SK-N-SH (cell line): ENCODE data around the gene FLYWCH1.

ENCODE experiments used
- CTCF ChIP-seq: fragments of 200-600 bp; sonication (generic); IDR thresholded peaks from 2 replicates; pipeline ENCODE4 v1.6.1; 2017; ENCODE audit warnings: antibody characterized with exemption, mild to moderate bottlenecking, moderate library complexity
- EP300 ChIP-seq, 2 experiments: IDR thresholded peaks; 2 replicates each; pipeline versions ENCODE4 v1.4.0 to v1.6.1; 2012; ENCODE audit warnings: borderline replicate concordance in 1 of 2, low read depth in 1 of 2, low read length in 1 of 2
- POLR2AphosphoS5 ChIP-seq: IDR thresholded peaks from 2 replicates; pipeline ENCODE4 v1.6.1; 2012; ENCODE audit warnings: low read depth, low read length
- RAD21 ChIP-seq: IDR thresholded peaks from 2 replicates; pipeline ENCODE4 v1.6.1; 2012; ENCODE audit warnings: mild to moderate bottlenecking, low read length
- RFX5 ChIP-seq: IDR thresholded peaks from 2 replicates; pipeline ENCODE4 v1.6.1; 2012; ENCODE audit warnings: mild to moderate bottlenecking, improper control_type of control experiment, low read length
- TF ChIP-seq, protein P1 (sequence below): fragments of 150-350 bp; IDR thresholded peaks from 2 replicates; pipeline ENCODE4 v1.6.1; 2017; ENCODE audit warnings: antibody characterized with exemption, low read length, low read depth, borderline replicate concordance
- TF ChIP-seq, protein P2 (sequence below): IDR thresholded peaks from 2 replicates; pipeline ENCODE4 v1.4.0; 2012; ENCODE audit warnings: low read depth

DNA sequence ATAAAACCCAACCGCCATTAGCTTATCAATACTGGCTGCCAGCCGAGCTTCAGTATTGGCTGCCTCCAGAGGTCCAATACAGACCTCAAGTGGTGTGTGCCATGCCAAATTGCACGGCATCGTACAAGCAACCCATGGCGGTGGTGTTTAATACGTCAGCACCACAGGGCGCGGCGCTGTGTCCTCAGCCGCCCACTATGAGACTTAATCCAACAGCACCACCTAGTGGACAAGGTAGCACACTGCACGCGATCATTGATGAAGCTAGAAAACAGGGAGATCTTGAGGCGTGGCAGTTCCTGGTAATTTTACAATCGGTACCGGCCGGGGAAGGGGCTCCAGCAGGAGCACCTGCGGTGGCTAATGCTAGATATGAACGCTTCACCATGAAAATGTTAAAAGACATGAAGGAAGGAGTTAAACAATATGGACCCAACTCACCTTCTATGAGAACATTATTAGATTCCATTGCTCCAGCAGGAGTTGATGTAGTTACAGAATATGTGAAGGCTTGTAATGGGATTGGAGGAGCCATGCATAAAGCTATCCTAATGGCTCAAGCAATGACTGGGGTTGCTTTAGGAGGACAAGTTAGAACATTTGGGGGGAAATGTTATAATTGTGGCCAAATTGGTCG is 15.4 kb downstream of the FLYWCH1 start:
- peak; percentile 94 for TF ChIP-seq CTCF
- TF ChIP-seq EP300 (IDR thresholded peaks at IDR 0.05; ENCODE audit: borderline replicate concordance in 1 of 2, low read depth in 1 of 2, low read length in 1 of 2), result no peak
- TF ChIP-seq POLR2AphosphoS5, result no peak; the same call in 1 of the 2 replicates
- TF ChIP-seq, protein P1, sequence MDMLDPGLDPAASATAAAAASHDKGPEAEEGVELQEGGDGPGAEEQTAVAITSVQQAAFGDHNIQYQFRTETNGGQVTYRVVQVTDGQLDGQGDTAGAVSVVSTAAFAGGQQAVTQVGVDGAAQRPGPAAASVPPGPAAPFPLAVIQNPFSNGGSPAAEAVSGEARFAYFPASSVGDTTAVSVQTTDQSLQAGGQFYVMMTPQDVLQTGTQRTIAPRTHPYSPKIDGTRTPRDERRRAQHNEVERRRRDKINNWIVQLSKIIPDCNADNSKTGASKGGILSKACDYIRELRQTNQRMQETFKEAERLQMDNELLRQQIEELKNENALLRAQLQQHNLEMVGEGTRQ, result no peak
- peak; percentile 85 for TF ChIP-seq RAD21
- TF ChIP-seq RFX5, result peak; percentile 54; the same call in 1 of the 2 replicates
- TF ChIP-seq, protein P2, sequence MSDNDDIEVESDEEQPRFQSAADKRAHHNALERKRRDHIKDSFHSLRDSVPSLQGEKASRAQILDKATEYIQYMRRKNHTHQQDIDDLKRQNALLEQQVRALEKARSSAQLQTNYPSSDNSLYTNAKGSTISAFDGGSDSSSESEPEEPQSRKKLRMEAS, result peak; percentile 77
